IMR-90 (cell line): ENCODE measurements around the gene TMBIM1. TPM values are rescaled to one million over a fixed set of nuclear protein-coding genes. Genes with fewer than 3 reads are reported as not detected.

ENCODE experiments used
- ATAC-seq: fragments of 200-7000 bp; cut with Tn5 transposase; 2 replicates; pipeline ENCODE4 v1.9.1; 2020; ENCODE audit warnings: low read depth, mild to moderate bottlenecking, moderate library complexity
- BruUV-seq: library from RNA; stranded (reverse); fragments of 400-500 nt; replicated peaks from 2 replicates; lab custom pipeline; 2021; lab: Mats Ljungman, UMichigan
- CTCF ChIA-PET: fragments of 300-600 bp; formaldehyde crosslinking; extraction: SDS; loops from one replicate; lab custom pipeline; 2021; ENCODE audit warnings: antibody characterized with exemption; lab: Yijun Ruan, JAX
- POLR2A ChIA-PET: fragments of 300-600 bp; sonication (Branson Sonifier 250); formaldehyde crosslinking; loops from one replicate; lab custom pipeline; 2022; ENCODE audit warnings: antibody characterized with exemption; ENCODE audit not compliant: unreplicated experiment; lab: Charles Lee
- DNase-seq: peaks from one replicate; pipeline ENCODE4 v3.0.0; 2013
- H2AFZ ChIP-seq: replicated peaks from 2 replicates; pipeline ENCODE3; 2013; ENCODE audit warnings: low read length, mild to moderate bottlenecking; ENCODE audit not compliant: poor library complexity
- H2AK5ac ChIP-seq: 2 replicates; pipeline ENCODE4 v1.6.1; 2013; ENCODE audit warnings: low read depth, low read length, inconsistent platforms
- H2AK9ac ChIP-seq: replicated peaks from 2 replicates; pipeline ENCODE3; 2013; ENCODE audit warnings: mild to moderate bottlenecking, low read depth, low read length, moderate library complexity; ENCODE audit not compliant: poor library complexity
- H2BK120ac ChIP-seq: 2 replicates; pipeline ENCODE4 v1.6.1; 2013; ENCODE audit warnings: low read depth, low read length, inconsistent platforms
- H2BK15ac ChIP-seq: 3 replicates; pipeline ENCODE4 v1.6.1; 2013; ENCODE audit warnings: low read depth, low read length, inconsistent platforms
- H2BK20ac ChIP-seq: 2 replicates; pipeline ENCODE4 v1.6.1; 2013; ENCODE audit warnings: low read depth, mild to moderate bottlenecking, inconsistent platforms, low read length, moderate library complexity
- H2BK5ac ChIP-seq: 2 replicates; pipeline ENCODE4 v1.6.1; 2013; ENCODE audit warnings: mild to moderate bottlenecking, low read depth, low read length, inconsistent platforms; ENCODE audit not compliant: poor library complexity, severe bottlenecking
- H3K14ac ChIP-seq: replicated peaks from 2 replicates; pipeline ENCODE4 v1.6.1; 2013; ENCODE audit warnings: low read depth, low read length, inconsistent platforms
- H3K18ac ChIP-seq: 2 replicates; pipeline ENCODE4 v1.6.1; 2013; ENCODE audit warnings: low read depth, low read length, control low read depth
- H3K23ac ChIP-seq: 2 replicates; pipeline ENCODE4 v1.6.1; 2013; ENCODE audit warnings: low read depth, low read length, inconsistent platforms
- H3K27ac ChIP-seq: 2 replicates; pipeline ENCODE4 v1.5.1; 2013; ENCODE audit warnings: mild to moderate bottlenecking, control low read depth, low read length; ENCODE audit not compliant: insufficient read depth
- H3K27me3 ChIP-seq: 2 replicates; pipeline ENCODE4 v1.6.1; 2013; ENCODE audit warnings: low read length; ENCODE audit not compliant: control insufficient read depth, insufficient read depth
- H3K36me3 ChIP-seq: 2 replicates; pipeline ENCODE4 v1.6.1; 2013; ENCODE audit warnings: low read length, mixed read lengths; ENCODE audit not compliant: control insufficient read depth, insufficient read depth
- H3K4ac ChIP-seq: 2 replicates; pipeline ENCODE4 v1.6.1; 2013; ENCODE audit warnings: low read depth, low read length, inconsistent platforms
- H3K4me1 ChIP-seq: 2 replicates; pipeline ENCODE4 v1.6.1; 2013; ENCODE audit warnings: low read length, mixed read lengths; ENCODE audit not compliant: control insufficient read depth, insufficient read depth
- H3K4me2 ChIP-seq: 2 replicates; pipeline ENCODE4 v1.6.1; 2013; ENCODE audit warnings: low read depth, mild to moderate bottlenecking, control low read depth, low read length, moderate library complexity
- H3K4me3 ChIP-seq: 2 replicates; pipeline ENCODE4 v1.5.1; 2013; ENCODE audit warnings: low read depth, mild to moderate bottlenecking, control low read depth, low read length, moderate library complexity; ENCODE audit not compliant: insufficient read depth
- H3K56ac ChIP-seq: 2 replicates; pipeline ENCODE4 v1.6.1; 2013; ENCODE audit warnings: low read length, inconsistent platforms; ENCODE audit not compliant: insufficient read depth; ENCODE audit errors: extremely low read depth
- H3K79me1 ChIP-seq, 2 experiments: 2 replicates each; pipeline ENCODE4 v1.6.1; 2013; ENCODE audit warnings: low read length in 2 of 2, inconsistent platforms in 1 of 2, low read depth in 1 of 2
- H3K9ac ChIP-seq: 2 replicates; pipeline ENCODE4 v1.6.1; 2013; ENCODE audit warnings: low read depth, low read length, control low read depth
- H3K9me1 ChIP-seq: 2 replicates; pipeline ENCODE4 v1.6.1; 2013; ENCODE audit warnings: low read length, inconsistent platforms; ENCODE audit not compliant: insufficient read depth
- H3K9me3 ChIP-seq: 2 replicates; pipeline ENCODE4 v1.6.1; 2013; ENCODE audit warnings: low read length; ENCODE audit not compliant: control insufficient read depth, insufficient read depth
- H4K20me1 ChIP-seq: 2 replicates; pipeline ENCODE4 v1.6.1; 2013; ENCODE audit warnings: low read length, inconsistent platforms; ENCODE audit not compliant: insufficient read depth
- H4K5ac ChIP-seq: 2 replicates; pipeline ENCODE4 v1.6.1; 2013; ENCODE audit warnings: mild to moderate bottlenecking, low read depth, low read length, control low read depth
- H4K8ac ChIP-seq, 2 experiments: 2 replicates each; pipeline ENCODE4 v1.6.1; 2013; ENCODE audit warnings: low read depth in 2 of 2, low read length in 2 of 2, control low read depth in 1 of 2, inconsistent platforms in 1 of 2
- H4K91ac ChIP-seq: 2 replicates; pipeline ENCODE4 v1.6.1; 2013; ENCODE audit warnings: low read depth, low read length, inconsistent platforms; ENCODE audit not compliant: insufficient read depth
- BHLHE40 ChIP-seq: fragments of 150-350 bp; IDR thresholded peaks from 2 replicates; pipeline ENCODE4 v1.6.1; 2016; ENCODE audit warnings: mild to moderate bottlenecking, low read depth, low read length
- SMC3 ChIP-seq: fragments of 150-350 bp; IDR thresholded peaks from 2 replicates; pipeline ENCODE4 v1.6.1; 2016; ENCODE audit warnings: low read depth, mild to moderate bottlenecking, antibody characterized with exemption, low read length, moderate library complexity
- USF2 ChIP-seq: fragments of 150-350 bp; IDR thresholded peaks from 2 replicates; pipeline ENCODE4 v1.6.1; 2017; ENCODE audit warnings: mild to moderate bottlenecking, antibody characterized with exemption, low read length, low read depth
- WGBS, 2 experiments: methylation state at CpG; one replicate each; pipeline versions ENCODE4 v1.1.5 to v1.1.7; 2013; ENCODE audit warnings: missing lambda C conversion rate in 2 of 2; ENCODE audit not compliant: insufficient read length in 1 of 2; ENCODE audit errors: extremely low coverage in 2 of 2; 5-methylcytosine and 5-hydroxymethylcytosine counted together
- dilution Hi-C: fragments of 300-500 bp; cut with HindIII; formaldehyde crosslinking; loops from one replicate; pipeline ENCODE4 v1.14.3; 2018; ENCODE audit warnings: low sequenced_read_pairs; ENCODE audit not compliant: unreplicated experiment
- in situ Hi-C: fragments of 300-500 bp; cut with MboI; formaldehyde crosslinking; loops from 3 replicates; pipeline ENCODE4 v1.14.3; 2019; ENCODE audit warnings: low sequenced_read_pairs, inconsistent platforms, mixed read lengths
- intact Hi-C: fragments of 100-400 bp; cut with micrococcal nuclease; formaldehyde crosslinking; loops from 2 replicates; pipeline ENCODE4 v1.10.0; 2022
- polyA plus RNA-seq, 3 experiments: library from polyadenylated mRNA; depleted of rRNA; stranded (reverse); fragments of >200 nt; gene quantifications; 2 replicates each; pipeline ENCODE4 v1.2.3, GENCODE V29; 2012; ENCODE audit warnings: low replicate concordance in 1 of 3
- total RNA-seq: library from RNA; depleted of rRNA; stranded (reverse); fragments of >200 nt; gene quantifications from 2 replicates; pipeline ENCODE4 v1.2.3, GENCODE V29; 2012

The TMBIM1 gene
- total and polyA plus RNA-seq, 2 of the 4 experiments (the other 2 are of a cell fraction) = 84.6 to 102 TPM

DNA sequence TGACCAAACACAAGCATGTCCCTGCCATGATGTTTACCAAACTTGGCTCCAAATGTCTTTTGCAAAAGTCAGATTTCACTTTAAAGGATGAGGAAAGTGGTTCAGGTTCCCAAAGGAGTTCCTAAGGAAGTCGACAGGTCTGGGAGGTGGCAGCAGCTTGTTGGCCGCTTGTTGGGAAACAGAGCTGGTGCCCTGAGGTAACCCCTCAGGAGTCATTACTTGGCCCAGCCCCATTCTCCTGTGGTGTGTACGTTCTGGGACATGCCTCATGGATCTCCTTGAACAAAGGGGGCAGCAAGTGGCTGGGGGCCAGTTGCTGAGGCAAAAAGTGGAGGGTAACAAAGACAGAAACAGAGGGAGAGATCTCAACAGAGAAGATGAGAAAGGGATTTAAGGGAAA, 10.9 kb downstream of the TMBIM1 start:
- no peak overlapping the region; the same call in 2 of the 3 replicates for H2BK15ac ChIP-seq
- H3K23ac ChIP-seq = no peak overlapping the region
- H2AK9ac ChIP-seq = peak overlapping the region; percentile 52
- in situ Hi-C loops (no loop called here), intact Hi-C loops (no loop called here), dilution Hi-C loops (no loop called here)
- no peak overlapping the region for H3K4me2 ChIP-seq
- WGBS, 2 experiments = 94% methylated on average over 2 of the region's 3 CpGs; no CpG with 5 or more reads in 1 of the 2 experiments
- no peak overlapping the region for H3K4me3 ChIP-seq
- H2AFZ ChIP-seq = no peak overlapping the region
- H3K14ac ChIP-seq = no peak overlapping the region; the same call in 1 of the 2 replicates
- no peak for ATAC-seq
- peaks cover 31% of the 10 kb centered on the region for H3K4me1 ChIP-seq
- no peak overlapping the region for H4K5ac ChIP-seq
- peak overlapping the region; percentile 76; the same call in 1 of the 2 replicates for H3K27ac ChIP-seq
- peak overlapping the region; percentile 27; the same call in 1 of the 2 replicates for H2AK5ac ChIP-seq
- CTCF ChIA-PET = interaction anchor here (0.6 kb wide), 1 partner anchor 327 kb away, joined by 4 read pairs; no protein-coding TSS in a partner anchor
- no TSS peak for BruUV-seq
- no peaks in the 10 kb centered on the region for H3K27me3 ChIP-seq
- H4K20me1 ChIP-seq = peaks cover 17% of the 10 kb centered on the region
- POLR2A ChIA-PET = no interaction called here
- H3K9me1 ChIP-seq = no peaks in the 10 kb centered on the region
- peak overlapping the region; percentile 90 for H2BK5ac ChIP-seq
- H3K36me3 ChIP-seq = peaks cover 46% of the 10 kb centered on the region
- no peak overlapping the region for H2BK20ac ChIP-seq
- H3K4ac ChIP-seq = peak overlapping the region; percentile 19; the same call in 1 of the 2 replicates
- no peak overlapping the region for H3K9ac ChIP-seq
- no peak overlapping the region for H2BK120ac ChIP-seq
- H4K8ac ChIP-seq = 0 out of 4 replicates have a peak overlapping the region, but pooled peaks of 1 of the 2 experiments have one; percentile 3
- no peak overlapping the region for H4K91ac ChIP-seq
- no peaks in the 10 kb centered on the region for H3K9me3 ChIP-seq
- peaks cover 22 to 90% of the 10 kb centered on the region in 2 experiments for H3K79me1 ChIP-seq
- no peak for TF ChIP-seq SMC3
- no peak for TF ChIP-seq BHLHE40
- no peak for TF ChIP-seq USF2
- no peak for DNase-seq
- H3K56ac ChIP-seq = no peak overlapping the region
- no peak overlapping the region for H3K18ac ChIP-seq
